Measurements from ENCODE around the gene GPR89B.
A peak's percentile ranks its signal among the peaks of the same experiment; 100 is the strongest.
"Not testable (repeated sequence)": the region's sequence is repeated elsewhere in the genome, so short reads cannot be mapped to it uniquely, and the experiment has no call there.

GPR89B gene

DNA sequence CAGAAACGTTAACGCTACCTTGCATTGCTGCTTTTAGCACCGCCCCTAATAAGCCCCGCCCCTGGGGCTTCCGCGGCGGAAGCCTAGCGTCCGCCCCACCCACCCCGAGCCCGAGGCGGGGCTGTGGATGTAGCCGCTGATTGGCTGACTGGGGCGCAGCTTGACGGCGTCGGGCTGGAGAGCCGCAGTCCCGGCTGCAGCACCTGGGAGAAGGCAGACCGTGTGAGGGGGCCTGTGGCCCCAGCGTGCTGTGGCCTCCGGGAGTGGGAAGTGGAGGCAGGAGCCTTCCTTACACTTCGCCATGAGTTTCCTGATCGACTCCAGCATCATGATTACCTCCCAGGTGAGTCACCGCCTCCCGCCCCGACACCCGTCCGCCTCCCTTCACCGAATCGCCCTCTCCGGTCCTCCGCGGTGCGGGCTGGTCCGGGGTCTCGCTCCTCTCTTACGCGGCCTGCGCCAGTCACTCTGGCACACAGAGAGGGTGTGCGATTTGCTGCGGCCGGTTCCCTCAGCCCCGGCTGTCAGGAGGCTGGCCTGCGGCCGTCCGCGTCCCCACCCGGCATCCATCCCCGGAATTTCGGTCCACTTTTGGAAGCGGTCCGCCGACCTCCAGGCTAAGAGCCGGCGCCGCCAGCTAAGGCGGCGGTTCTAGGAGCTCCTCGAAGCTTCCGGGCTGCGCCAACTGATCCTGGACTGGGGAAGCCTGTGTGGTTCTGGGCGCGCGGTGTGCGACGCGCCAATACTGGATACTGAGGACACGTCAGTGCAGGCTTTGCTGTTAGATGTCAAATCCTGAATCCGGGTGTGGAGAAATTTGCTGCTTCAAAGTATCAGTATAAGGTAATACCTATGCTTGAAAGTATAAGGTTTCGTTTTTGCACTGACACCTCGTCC is at the start of gene GPR89B:
Gene GPR89B, plus strand, starts transcription at position 185 of the 897 bp plus-strand sequence. Its CDS starts 117 bp downstream, at position 302.
- Histone ChIP-seq H3K9ac (ENCODE audit: low read length) (peak within 1 kb of the TSS; percentile 71), H3K4me3 (ENCODE audit: low read length) (peak within 1 kb of the TSS; percentile 56)
- not testable (repeated sequence) for H3K9me3 ChIP-seq (ENCODE audit: control insufficient read depth, low read length); H3K27me3 ChIP-seq (ENCODE audit: control insufficient read depth, insufficient read depth, low read length); H3K36me3 ChIP-seq (ENCODE audit: control insufficient read depth, insufficient read depth, low read length); H3K4me1 ChIP-seq (ENCODE audit: control insufficient read depth, insufficient read depth, low read length)

DNA sequence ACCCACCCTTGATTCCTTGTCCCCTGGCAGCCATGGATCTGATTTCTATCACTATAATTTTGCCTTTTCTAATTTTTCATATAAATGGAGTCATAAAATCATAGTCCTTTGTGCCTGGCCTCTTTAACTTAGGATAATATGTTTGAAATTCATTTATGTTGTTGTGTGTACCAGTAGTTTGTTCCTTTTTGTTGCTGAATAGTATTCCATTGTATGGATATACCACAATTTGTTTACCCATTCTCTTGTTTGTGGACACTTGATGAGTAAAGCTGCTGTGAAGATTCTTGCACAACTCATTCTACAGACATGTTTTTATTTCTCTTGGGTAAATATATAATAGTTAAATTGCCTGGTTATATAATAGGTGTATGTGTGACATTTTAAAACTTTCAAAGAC is 48.3 kb upstream of the GPR89B start:
- H3K4me1 ChIP-seq (ENCODE audit: control insufficient read depth, insufficient read depth, low read length) = no peaks in the 10 kb centered on the region
- no peak overlapping the region for H3K4me3 ChIP-seq (ENCODE audit: low read length)
- H3K9me3 ChIP-seq (ENCODE audit: control insufficient read depth, low read length) = no peaks in the 10 kb centered on the region
- H3K9ac ChIP-seq (ENCODE audit: low read length) = no peak overlapping the region
- H3K27me3 ChIP-seq (ENCODE audit: control insufficient read depth, insufficient read depth, low read length) = no peaks in the 10 kb centered on the region
- H3K36me3 ChIP-seq (ENCODE audit: control insufficient read depth, insufficient read depth, low read length) = no peaks in the 10 kb centered on the region

DNA sequence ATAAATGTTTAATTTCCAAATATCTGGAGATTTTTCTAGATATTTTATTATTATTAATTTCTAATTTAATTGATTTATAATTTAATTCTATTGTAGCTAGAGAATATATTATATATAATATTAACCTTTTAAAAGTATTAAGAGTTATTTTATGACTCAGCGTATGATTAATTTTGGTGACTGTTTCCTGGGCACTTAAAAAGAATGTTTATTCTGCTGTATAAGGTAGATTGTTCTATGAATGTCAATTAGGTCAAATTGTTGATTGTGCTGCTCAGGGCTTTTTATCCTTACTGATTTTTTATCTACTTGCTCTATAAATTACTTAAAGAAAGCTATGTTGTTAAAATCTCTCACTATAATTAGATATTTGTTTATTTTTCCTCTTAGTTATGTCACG is 45.7 kb upstream of the GPR89B start:
- no peak overlapping the region for H3K4me3 ChIP-seq (ENCODE audit: low read length)
- H3K9ac ChIP-seq (ENCODE audit: low read length) = no peak overlapping the region

GRCh38 chr1:147890177-147890790 is 37.9 kb upstream of the GPR89B start:
- no peak overlapping the region for H3K4me3 ChIP-seq (ENCODE audit: low read length)
- no peaks in the 10 kb centered on the region for H3K36me3 ChIP-seq (ENCODE audit: control insufficient read depth, insufficient read depth, low read length)
- no peak overlapping the region for H3K9ac ChIP-seq (ENCODE audit: low read length)
- H3K4me1 ChIP-seq (ENCODE audit: control insufficient read depth, insufficient read depth, low read length) = no peaks in the 10 kb centered on the region
- H3K27me3 ChIP-seq (ENCODE audit: control insufficient read depth, insufficient read depth, low read length) = no peaks in the 10 kb centered on the region
- H3K9me3 ChIP-seq (ENCODE audit: control insufficient read depth, low read length) = no peaks in the 10 kb centered on the region

More for the DNA sequence above, 45.7 kb upstream of the GPR89B start:
- Histone ChIP-seq H3K9me3 (ENCODE audit: control insufficient read depth, low read length) (no peaks in the 10 kb centered on the region), H3K27me3 (ENCODE audit: control insufficient read depth, insufficient read depth, low read length) (no peaks in the 10 kb centered on the region), H3K36me3 (ENCODE audit: control insufficient read depth, insufficient read depth, low read length) (no peaks in the 10 kb centered on the region), H3K4me1 (ENCODE audit: control insufficient read depth, insufficient read depth, low read length) (no peaks in the 10 kb centered on the region)

GRCh38 chr1:147891088-147891487 is 37.1 kb upstream of the GPR89B start:
- Histone ChIP-seq H3K9ac (ENCODE audit: low read length) (no peak overlapping the region), H3K4me1 (ENCODE audit: control insufficient read depth, insufficient read depth, low read length) (no peaks in the 10 kb centered on the region), H3K27me3 (ENCODE audit: control insufficient read depth, insufficient read depth, low read length) (no peaks in the 10 kb centered on the region), H3K36me3 (ENCODE audit: control insufficient read depth, insufficient read depth, low read length) (no peaks in the 10 kb centered on the region), H3K4me3 (ENCODE audit: low read length) (no peak overlapping the region), H3K9me3 (ENCODE audit: control insufficient read depth, low read length) (no peaks in the 10 kb centered on the region)

GRCh38 chr1:147892216-147892615 is 36.0 kb upstream of the GPR89B start:
- H3K36me3 ChIP-seq (ENCODE audit: control insufficient read depth, insufficient read depth, low read length) = no peaks in the 10 kb centered on the region
- no peaks in the 10 kb centered on the region for H3K27me3 ChIP-seq (ENCODE audit: control insufficient read depth, insufficient read depth, low read length)
- no peaks in the 10 kb centered on the region for H3K9me3 ChIP-seq (ENCODE audit: control insufficient read depth, low read length)
- H3K4me1 ChIP-seq (ENCODE audit: control insufficient read depth, insufficient read depth, low read length) = no peaks in the 10 kb centered on the region
- H3K9ac ChIP-seq (ENCODE audit: low read length) = no peak overlapping the region
- H3K4me3 ChIP-seq (ENCODE audit: low read length) = no peak overlapping the region

DNA sequence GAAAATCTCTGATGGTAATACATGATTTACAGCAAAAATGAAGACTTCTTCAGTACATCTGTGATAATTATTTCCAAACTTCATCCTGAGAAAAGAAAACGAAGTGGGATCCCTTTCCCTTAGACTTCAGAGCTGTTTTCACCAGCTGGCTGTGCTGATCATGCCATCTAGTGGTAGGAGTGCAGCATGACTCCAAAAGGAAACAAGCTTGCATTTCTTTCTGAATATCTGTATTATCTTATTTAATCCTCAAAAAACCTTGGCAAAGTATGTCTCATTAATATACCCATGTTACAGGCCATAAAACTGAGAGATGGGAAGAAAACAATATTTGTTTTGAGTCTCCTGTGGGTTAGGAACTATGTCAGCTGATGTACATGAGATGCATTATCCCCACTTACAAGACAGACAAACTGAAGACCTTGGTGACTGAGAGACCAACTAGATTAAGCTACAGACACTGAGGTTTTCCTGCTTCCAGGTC is 35.4 kb upstream of the GPR89B start:
- no peak overlapping the region for H3K4me3 ChIP-seq (ENCODE audit: low read length)
- no peak overlapping the region for H3K9ac ChIP-seq (ENCODE audit: low read length)
- H3K36me3 ChIP-seq (ENCODE audit: control insufficient read depth, insufficient read depth, low read length) = no peaks in the 10 kb centered on the region
- H3K4me1 ChIP-seq (ENCODE audit: control insufficient read depth, insufficient read depth, low read length) = no peaks in the 10 kb centered on the region
- no peaks in the 10 kb centered on the region for H3K27me3 ChIP-seq (ENCODE audit: control insufficient read depth, insufficient read depth, low read length)
- H3K9me3 ChIP-seq (ENCODE audit: control insufficient read depth, low read length) = no peaks in the 10 kb centered on the region

DNA sequence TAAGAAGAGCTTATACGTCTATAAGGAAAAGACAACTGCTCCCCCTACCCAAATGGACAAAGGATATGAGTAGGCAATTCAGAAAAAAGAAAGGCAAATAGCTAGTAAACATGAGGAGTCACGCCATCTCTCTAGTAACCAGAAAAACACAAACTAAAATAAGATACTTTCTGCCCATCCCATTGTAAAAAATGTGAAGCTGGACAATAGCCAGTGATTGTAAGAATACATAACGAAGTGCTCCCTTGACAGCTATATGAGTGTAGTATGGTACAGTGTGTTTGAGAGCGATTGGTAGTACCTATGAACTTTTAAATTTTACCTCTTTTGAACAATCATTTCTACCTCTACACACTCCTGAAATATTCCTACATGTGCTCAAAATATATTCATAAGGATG is 33.1 kb upstream of the GPR89B start:
- no peaks in the 10 kb centered on the region for H3K9me3 ChIP-seq (ENCODE audit: control insufficient read depth, low read length)
- H3K9ac ChIP-seq (ENCODE audit: low read length) = no peak overlapping the region
- H3K4me3 ChIP-seq (ENCODE audit: low read length) = no peak overlapping the region
- H3K36me3 ChIP-seq (ENCODE audit: control insufficient read depth, insufficient read depth, low read length) = no peaks in the 10 kb centered on the region
- no peaks in the 10 kb centered on the region for H3K27me3 ChIP-seq (ENCODE audit: control insufficient read depth, insufficient read depth, low read length)
- no peaks in the 10 kb centered on the region for H3K4me1 ChIP-seq (ENCODE audit: control insufficient read depth, insufficient read depth, low read length)

DNA sequence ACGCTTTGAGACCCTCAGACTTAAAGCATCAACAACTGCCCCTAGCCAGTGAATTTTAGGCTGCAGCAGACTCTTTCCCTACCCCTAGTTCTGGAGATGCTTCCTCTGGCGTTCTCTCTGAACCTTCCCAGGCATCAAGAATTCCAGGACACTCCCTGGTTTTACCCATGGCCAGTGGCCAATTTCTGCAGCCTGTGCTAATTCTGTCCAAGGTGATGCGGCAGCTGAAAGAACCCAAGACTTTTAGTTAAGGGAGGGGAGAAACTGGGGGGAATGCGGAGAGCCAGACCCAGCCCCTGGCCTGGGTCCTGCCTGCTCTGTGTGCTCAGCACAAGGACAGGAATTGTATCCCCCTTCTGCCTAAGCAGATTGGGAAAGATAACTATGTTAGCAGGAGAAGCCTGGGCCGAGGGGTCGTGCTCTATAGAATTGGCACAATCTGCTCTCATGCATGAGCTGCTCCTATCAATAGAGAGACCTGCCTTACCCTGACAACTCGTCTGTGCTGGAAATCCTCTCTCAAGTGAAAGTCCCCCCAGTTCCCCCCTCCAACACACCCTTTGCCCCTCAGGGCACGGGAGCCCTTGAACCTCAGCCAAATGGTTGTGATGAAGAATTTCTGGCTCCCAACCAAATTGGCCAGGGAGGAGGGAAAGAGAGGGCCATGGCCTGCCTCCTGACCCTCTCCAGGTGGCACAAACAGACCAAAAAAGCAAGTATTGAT is 31.0 kb upstream of the GPR89B start:
- H3K27me3 ChIP-seq (ENCODE audit: control insufficient read depth, insufficient read depth, low read length) = no peaks in the 10 kb centered on the region
- H3K9ac ChIP-seq (ENCODE audit: low read length) = no peak overlapping the region
- H3K9me3 ChIP-seq (ENCODE audit: control insufficient read depth, low read length) = no peaks in the 10 kb centered on the region
- no peaks in the 10 kb centered on the region for H3K4me1 ChIP-seq (ENCODE audit: control insufficient read depth, insufficient read depth, low read length)
- no peaks in the 10 kb centered on the region for H3K36me3 ChIP-seq (ENCODE audit: control insufficient read depth, insufficient read depth, low read length)
- H3K4me3 ChIP-seq (ENCODE audit: low read length) = no peak overlapping the region

DNA sequence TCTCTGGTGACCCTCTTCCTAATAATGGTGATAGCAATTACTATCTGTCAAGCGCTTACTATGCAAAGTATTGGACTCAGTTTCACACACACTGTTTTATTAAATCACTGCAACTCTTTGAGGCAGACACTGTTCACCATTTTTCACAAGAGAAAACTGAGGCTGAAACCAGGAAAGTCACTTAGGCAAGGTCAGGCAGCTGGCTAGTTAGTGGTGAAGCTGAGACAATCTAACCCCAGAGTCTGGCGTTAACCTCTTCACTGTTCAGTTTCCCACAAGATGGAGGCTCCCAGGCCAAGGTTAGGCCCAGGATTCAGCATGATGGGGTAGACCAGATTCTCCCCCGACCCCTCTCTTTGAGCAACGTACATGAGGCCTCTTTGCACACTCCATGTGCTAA is 30.4 kb upstream of the GPR89B start:
- H3K4me1 ChIP-seq (ENCODE audit: control insufficient read depth, insufficient read depth, low read length) = no peaks in the 10 kb centered on the region
- H3K36me3 ChIP-seq (ENCODE audit: control insufficient read depth, insufficient read depth, low read length) = no peaks in the 10 kb centered on the region
- no peaks in the 10 kb centered on the region for H3K27me3 ChIP-seq (ENCODE audit: control insufficient read depth, insufficient read depth, low read length)
- H3K9ac ChIP-seq (ENCODE audit: low read length) = no peak overlapping the region
- H3K9me3 ChIP-seq (ENCODE audit: control insufficient read depth, low read length) = no peaks in the 10 kb centered on the region
- H3K4me3 ChIP-seq (ENCODE audit: low read length) = no peak overlapping the region

GRCh38 chr1:147902253-147902845 is 25.9 kb upstream of the GPR89B start, which contains the start of gene GJA8:
TSS of gene GJA8 (plus strand) at chr1:147902795. CDS start at chr1:147907956, 5,161 bp downstream.
- Histone ChIP-seq H3K9me3 (ENCODE audit: control insufficient read depth, low read length) (no peaks in the 10 kb centered on the region), H3K4me1 (ENCODE audit: control insufficient read depth, insufficient read depth, low read length) (no peaks in the 10 kb centered on the region), H3K27me3 (ENCODE audit: control insufficient read depth, insufficient read depth, low read length) (peaks cover 3% of the 10 kb centered on the region), H3K4me3 (ENCODE audit: low read length) (no peak within 1 kb of the TSS), H3K9ac (ENCODE audit: low read length) (no peak within 1 kb of the TSS), H3K36me3 (ENCODE audit: control insufficient read depth, insufficient read depth, low read length) (no peaks in the 10 kb centered on the region)

Measured in mucosa of stomach (tissue), 1 donor.